Measurements from ENCODE around the gene RND3.

GRCh38 chr2:150426315-150426714 is 61.2 kb downstream of the RND3 start:
- TF ChIP-seq, protein P1, sequence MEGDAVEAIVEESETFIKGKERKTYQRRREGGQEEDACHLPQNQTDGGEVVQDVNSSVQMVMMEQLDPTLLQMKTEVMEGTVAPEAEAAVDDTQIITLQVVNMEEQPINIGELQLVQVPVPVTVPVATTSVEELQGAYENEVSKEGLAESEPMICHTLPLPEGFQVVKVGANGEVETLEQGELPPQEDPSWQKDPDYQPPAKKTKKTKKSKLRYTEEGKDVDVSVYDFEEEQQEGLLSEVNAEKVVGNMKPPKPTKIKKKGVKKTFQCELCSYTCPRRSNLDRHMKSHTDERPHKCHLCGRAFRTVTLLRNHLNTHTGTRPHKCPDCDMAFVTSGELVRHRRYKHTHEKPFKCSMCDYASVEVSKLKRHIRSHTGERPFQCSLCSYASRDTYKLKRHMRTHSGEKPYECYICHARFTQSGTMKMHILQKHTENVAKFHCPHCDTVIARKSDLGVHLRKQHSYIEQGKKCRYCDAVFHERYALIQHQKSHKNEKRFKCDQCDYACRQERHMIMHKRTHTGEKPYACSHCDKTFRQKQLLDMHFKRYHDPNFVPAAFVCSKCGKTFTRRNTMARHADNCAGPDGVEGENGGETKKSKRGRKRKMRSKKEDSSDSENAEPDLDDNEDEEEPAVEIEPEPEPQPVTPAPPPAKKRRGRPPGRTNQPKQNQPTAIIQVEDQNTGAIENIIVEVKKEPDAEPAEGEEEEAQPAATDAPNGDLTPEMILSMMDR (IDR thresholded peaks at IDR 0.05), result no peak
- TF ChIP-seq POLR2A (IDR thresholded peaks at IDR 0.05), result no peak

Data from vagina (tissue), 2 donors.